HG02852 (cell line): ENCODE data around the gene TMEM212.

ENCODE experiments used
- ATAC-seq: cut with Tn5 transposase; IDR thresholded peaks from one replicate; pipeline ENCODE4 v1.9.1; 2021; ENCODE audit warnings: mild to moderate bottlenecking, moderate library complexity; ENCODE audit not compliant: unreplicated experiment

TMEM212 gene

DNA sequence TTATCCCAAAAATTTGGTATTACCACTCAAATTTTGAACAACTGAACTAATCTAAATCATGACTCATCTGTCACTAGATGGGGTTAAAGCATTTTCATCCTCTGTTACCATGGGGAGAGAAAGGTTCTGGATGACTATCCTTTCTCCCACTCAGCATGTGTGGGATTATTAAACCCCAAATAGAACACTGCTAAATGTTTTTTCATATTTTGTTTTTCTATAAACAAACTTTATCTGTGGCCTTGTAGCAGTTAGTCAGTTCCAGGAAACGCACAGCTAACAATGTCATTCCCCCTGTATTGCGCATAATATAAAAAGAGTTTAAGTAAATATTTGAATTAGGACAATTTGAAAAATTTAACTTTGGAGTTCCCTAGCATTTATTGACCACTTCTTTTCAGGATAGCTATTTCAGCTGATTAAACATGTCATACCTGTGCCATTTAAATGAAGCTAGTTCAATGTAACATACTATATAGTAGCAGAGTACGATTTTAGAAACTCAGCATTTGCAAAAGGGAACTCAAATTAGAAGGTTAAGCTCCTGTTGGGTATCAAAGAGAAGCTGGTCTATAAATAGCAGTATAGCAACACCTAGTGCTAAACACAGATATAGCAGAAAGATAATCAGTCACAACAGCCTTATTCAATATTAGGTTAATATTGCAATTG, 9.2 kb upstream of the TMEM212 start:
- no peak for ATAC-seq

GRCh38 chr3:171834461-171834801, 8.7 kb upstream of the TMEM212 start:
- no peak for ATAC-seq

DNA sequence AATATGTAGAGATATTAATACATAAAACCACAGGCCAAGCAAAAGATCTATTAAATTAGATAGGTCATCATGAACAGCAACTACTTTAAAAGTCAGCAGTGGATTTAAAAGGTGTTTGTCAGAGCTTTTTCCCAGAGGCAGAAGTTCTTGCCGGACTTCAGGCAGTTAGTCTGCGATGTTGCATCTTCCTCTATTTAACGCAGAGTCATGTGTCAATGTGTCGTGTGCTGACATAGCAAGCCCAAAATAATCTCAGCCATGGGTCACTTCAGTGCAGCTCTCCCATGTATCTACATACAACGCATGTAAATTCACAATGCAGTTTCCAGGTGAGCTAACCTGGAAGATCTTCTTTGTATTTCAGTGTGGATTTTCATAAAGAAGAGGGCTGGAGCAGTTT, 8.0 kb upstream of the TMEM212 start:
- ATAC-seq = no peak

DNA sequence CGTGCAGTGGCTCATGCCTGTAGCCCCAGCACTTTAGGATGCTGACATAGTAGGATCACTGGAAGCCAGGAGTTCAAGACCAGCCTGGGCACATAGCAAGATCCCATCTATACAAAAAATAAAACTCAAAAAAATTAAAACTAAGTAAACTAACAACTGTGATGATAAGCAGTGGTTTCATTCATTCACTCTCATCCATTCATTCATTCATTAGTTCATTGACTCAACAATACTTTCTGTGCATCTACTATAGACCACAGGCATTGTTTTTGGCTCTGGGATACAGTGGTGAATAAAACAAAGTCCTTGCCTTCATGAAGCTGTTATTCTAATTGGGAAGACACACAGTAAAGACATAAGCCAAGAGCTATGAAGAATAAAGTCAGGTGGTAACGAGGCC, 7.5 kb upstream of the TMEM212 start:
- no peak for ATAC-seq

DNA sequence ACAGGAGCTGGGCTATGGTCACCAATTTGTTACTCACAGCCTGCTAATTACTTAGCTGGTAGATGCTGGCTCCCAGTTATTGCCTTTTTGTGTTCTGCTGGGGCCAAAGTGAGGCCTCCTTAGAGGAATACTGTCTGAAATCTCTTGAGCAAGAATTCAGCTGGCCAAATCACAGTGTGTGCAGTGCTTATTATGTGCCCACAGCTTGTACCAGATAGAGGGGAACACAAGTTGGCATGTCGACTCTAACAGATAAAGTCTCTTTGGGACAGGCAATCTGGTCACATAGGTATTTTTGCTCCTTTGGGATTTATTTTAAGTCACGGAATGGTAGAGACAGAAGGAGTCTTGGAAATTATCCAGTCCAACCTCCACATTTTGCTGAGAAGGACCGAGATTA, 6.3 kb upstream of the TMEM212 start:
- ATAC-seq = no peak

DNA sequence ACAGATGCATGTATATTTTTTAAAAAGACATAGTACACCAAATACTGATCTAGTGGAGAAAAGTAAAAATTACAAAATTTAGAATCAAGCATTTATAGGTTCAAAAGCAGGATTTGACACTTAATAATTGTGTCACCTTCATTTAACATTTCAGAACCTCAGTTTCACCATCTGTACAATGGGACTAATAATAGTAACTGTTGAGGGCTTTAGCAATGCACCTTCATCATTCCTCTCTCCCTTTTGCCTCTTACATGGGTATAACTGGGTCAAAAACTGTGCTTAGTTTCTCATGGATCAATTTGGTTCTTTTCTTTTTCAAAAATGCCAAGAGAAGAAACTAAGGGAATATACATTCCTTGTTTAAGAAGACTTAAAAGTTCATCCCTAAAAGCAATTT, 5.5 kb upstream of the TMEM212 start:
- no peak for ATAC-seq

DNA sequence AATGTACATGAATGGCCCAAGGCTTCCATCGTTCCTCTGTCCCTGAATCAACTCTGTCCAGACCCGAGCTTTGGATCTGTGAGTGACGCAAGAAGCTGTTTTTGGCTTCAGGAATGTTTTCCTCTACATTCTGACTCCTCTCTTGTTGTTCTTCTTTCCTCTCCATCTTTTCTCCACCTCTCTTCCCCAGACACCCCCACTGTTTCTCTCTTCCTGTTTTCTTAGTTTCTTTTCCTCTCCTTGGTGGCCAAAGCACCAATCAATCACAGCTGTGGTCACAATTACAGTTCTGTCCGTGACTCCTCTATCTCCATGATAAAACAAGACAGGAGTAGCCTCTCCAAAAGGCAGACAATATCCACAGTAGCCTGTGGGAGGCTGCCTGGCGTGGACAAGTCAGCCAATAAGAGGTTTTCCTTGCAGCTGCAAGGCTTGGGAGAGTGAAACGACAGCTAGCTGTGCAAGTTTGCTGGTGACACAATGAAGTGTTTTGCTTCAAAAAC, 4.9 kb upstream of the TMEM212 start:
- no peak for ATAC-seq

- no peak for ATAC-seq
Measured at GRCh38 chr3:171839270-171839669, 3.9 kb upstream of the TMEM212 start.

DNA sequence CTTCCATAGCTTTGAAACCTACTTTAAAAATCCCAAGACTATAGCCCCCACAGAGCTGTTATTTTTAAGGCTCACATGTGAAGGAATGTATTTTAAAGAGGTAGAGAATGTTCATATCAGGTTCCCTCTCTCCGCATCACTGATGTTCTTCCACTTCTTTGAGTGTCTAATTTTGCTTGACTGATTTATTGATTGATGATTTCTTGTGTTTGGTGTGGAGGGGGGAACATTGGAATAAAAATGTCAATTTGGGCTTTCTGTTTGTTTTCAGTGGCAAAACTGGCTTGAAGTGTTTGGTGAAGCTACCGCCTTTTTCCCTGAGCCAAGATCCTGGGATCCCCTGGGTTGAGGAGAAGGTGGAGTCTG, 2.7 kb upstream of the TMEM212 start:
- ATAC-seq = no peak

DNA sequence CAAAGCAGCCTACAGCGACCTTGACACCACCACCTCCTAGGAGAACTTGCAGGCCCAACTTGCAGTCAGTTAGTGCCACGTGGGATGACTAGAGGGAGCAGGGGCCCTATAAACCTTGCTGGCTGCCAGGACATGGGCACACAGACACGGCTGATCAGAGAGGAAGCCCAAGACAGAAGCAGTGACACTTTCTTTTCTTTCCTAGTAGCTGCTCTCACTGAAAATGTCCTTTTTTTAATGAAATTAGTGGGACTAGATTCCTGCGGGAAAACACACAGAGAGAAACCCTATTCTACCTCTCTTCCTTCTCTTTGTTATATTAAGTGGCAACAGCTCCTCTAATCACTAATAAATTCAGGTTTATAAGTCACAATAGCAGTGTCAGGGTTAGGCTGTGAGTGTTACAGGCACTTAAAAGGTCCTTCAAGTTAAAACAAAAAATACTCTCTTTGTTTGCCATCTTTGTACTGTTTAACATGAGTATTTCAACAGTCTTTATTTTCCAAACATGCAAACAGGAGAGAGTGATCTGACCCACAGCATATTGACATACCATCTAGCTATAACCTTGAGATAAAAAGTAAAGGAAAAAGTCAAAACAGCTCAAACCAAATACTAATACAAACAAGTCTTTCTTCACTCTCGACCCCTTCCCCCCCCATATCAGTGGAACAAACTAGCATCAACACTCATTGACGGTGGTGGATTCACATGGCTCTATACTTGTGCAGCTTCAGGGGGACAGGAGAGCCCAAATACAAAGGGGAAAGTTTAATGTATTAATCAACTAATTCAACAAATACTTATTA, 2.1 kb upstream of the TMEM212 start:
- no peak for ATAC-seq

- no peak for ATAC-seq
Measured at GRCh38 chr3:171841620-171842000, 1.5 kb upstream of the TMEM212 start.

DNA sequence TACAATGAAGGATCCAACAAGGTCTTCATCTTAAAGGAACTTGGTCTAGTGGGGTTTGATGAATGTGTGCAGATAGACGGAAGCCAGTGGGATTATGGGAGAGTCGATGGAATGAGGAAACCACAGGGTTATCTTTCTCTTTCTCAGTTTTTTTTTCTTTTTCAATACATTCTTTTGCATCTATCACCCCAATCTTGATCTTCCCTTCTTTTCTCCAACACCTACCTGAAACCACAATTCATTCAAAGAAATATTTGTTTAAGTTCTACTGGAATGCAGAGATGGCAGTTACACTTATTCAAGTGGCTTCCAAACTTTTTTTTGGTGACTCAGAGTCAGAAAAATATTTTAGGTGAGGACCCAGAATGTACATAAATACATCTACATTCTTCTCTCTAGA, 1.7 kb downstream of the TMEM212 start:
- no peak for ATAC-seq

DNA sequence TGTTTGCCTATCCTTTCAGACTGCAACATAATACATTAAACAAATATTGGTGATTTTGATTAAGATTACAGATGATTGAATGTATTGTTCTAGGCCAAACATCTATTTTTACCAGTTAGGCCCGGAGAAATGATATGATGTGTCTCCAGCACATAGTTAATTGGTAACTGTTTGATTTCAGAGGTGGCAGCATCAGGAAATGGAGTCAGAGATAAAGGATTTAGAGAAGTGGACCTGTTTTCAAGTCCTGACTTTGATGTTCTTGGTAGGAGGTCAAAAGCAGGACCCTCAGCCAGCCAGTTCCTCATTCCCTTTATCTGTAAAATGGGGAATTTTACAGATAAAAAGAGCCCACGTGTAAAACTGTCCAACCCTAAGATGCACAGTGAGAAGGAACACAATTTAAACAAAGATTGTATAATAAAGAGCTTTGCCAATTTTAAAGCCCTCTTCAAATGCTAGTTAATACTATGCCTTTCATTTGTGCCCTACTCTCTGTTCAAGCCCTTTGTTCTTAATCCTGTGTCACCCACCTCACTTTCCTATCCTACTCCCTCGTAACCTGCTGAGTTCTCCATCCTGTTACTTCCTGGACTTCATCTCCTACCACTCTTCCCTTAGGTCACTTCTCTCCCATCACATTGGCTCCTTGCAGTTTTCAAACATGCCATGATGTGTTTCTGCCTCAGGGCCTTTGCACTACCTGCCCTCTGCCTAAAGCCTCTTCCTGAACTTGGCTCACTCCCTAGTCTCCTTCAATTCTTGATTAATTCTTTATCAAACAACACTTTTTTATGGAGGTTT, 2.5 kb downstream of the TMEM212 start:
- ATAC-seq = no peak

DNA sequence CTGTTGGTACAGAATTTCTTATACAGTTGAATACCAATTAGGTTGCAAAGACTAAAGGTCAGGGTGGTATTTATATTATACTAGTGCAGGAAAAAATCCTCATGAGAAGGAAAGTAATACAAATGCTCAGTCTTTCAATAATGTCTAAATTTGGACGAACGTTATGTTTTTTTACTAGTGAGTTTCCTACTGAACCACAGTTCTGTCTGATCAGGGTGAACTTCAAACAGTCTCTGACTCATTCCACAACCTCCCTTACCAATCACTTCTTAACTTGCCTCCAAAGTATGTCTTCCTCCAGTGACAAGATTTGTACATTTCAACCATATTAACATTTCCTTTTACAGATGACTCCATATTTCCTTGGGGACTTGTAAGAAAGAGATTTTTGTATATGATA, 3.4 kb downstream of the TMEM212 start:
- peak; percentile 99 for ATAC-seq

DNA sequence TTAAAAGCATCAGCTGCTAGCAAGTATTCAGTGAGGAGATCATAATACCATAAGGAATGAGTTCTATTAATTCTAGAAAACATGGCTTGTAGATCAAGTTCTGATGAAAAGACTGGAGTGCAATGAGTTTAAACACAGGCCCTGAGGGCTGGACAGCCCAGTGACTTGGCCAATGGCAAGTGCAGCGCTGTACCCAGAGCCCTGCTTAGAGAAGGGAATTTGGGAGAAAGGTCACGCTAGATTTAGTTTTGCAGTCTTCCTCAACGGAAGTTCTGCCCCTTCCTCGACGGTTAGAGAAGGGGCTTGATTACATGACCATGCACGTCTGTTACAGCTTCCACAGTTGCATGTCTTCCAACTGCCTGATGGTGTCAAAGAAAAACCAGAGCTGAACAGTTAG, 4.0 kb downstream of the TMEM212 start:
- no peak for ATAC-seq

DNA sequence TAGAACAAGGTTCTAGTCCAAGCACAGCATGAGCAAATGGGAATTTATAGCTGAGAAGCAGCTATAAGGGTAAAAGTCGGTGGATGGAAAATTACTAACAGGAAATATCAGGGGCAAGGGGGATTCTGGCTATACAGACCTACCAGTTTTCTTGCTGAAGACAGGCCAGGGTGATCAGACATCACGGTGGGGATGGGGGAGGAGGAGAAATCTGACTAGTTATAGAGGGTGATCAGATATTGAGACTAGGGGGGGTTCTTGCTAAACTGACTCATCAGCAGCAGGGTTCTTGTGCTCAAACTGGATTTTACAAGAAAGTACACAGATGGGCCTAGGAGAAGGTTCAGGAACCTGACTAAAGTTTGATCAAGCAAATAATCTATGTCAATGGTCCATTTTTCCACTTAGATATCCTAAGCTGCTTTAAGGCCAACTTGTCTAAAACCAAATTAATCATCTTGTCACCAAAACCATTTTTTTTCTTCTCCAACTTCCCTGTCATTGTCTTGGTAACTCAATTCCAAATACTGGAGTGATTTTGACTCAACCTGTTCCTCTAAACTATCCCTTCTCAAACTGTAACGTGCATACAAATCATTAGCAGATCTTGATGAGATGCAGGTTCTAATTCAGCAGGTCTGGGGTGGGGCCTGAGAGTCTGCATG, 4.6 kb downstream of the TMEM212 start:
- no peak for ATAC-seq

- no peak for ATAC-seq
Measured at GRCh38 chr3:171849617-171850319, 6.6 kb downstream of the TMEM212 start.

- no peak for ATAC-seq
Measured at GRCh38 chr3:171850320-171850959, 7.3 kb downstream of the TMEM212 start.

DNA sequence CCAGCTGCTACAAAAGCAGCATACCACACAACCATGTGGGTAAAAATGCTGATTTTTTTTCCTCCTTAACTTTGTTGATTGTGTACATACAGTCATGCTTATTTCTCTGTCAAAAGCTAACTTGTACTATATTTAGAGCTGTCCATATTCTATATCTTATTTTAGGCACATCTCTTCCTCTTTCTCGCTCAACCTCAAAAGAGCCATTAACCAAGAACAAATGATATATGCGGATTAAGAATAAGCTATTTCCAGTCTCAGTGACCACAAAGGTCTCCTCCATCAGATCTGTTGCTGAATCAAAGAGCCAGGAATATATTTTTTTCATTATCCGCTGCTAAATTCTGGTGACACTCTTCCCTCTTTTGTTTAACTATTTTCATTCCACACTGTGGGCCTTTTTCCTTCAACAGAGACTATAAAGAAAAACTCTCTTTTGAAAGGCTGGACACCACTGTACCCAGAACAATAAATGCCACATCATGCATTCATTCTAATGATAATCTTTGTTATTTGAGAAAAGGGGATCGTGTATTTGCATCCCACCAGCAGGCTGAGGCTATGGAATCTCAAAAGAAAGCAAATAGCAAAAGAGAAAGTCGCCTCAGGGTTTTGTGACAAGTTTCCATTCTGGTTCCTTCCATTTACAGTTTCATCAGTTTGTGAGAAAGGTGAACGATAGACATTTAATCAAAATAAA, 8.0 kb downstream of the TMEM212 start:
- ATAC-seq = no peak

GRCh38 chr3:171851660-171852058, 8.5 kb downstream of the TMEM212 start:
- ATAC-seq = no peak
